ENCODE results near the gene ARFGAP3.

The ARFGAP3 gene

DNA sequence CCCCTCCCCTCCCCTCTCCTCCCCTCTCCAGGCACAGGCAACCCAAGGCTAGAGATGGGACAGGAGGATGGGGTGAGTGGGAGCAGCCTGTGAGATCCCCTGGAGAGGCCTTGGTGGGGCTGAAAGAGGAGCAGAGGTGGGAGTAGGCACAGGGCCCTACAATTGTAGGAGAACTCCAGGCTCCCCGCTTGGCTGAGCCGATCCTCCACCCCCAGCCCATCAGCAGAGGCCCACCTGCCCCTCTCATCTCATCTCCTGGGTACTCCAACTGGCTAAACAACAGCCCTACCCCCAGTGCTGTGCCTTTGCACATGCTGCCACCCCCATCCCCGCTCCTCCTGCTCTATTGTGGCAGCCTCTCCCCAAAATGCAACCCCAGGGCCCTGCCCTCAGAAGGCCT is 84.4 kb downstream of the ARFGAP3 start:
- TF ChIP-seq, protein P1, sequence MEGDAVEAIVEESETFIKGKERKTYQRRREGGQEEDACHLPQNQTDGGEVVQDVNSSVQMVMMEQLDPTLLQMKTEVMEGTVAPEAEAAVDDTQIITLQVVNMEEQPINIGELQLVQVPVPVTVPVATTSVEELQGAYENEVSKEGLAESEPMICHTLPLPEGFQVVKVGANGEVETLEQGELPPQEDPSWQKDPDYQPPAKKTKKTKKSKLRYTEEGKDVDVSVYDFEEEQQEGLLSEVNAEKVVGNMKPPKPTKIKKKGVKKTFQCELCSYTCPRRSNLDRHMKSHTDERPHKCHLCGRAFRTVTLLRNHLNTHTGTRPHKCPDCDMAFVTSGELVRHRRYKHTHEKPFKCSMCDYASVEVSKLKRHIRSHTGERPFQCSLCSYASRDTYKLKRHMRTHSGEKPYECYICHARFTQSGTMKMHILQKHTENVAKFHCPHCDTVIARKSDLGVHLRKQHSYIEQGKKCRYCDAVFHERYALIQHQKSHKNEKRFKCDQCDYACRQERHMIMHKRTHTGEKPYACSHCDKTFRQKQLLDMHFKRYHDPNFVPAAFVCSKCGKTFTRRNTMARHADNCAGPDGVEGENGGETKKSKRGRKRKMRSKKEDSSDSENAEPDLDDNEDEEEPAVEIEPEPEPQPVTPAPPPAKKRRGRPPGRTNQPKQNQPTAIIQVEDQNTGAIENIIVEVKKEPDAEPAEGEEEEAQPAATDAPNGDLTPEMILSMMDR (IDR thresholded peaks at IDR 0.05; ENCODE audit: low read depth, low read length) = no peak
- no peak overlapping the region for H3K4me3 ChIP-seq (replicated peaks in 1 of 2; ENCODE audit: low read depth in 2 of 2, low read length in 2 of 2)
- no peak for DNase-seq (ENCODE audit: low read depth in 2 of 2)

DNA sequence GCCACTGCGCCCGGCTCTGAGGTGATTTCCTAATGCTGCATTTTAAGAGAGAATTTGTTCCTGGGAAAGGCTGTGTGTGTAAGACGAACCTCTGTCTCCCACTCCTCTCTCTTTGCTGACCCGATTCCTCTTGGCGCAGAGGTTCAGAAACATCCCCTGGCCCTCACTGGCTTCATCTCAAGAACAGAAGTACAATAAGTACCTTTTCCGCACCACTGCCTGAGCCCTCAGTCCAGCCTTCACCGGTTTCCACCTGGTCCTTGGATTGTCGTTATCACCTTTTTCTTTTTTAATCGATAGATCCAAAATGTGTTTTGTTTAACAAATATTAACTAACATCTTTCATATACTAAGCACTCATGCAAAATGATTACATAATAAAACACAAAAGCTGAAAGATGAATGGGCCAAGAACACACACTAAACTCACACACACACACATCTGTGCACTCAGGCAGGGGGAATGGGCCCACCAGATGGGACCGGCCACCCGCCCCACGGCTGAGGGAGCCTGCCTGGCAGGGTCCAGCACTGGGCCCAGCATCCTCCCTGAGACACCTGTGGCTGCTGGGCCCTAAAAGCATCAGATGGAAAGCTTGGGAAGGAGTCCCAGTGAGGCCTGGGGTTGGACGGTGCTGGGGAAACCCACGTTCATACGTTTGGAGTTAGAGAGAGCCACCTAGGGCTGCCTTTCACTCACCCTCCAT is 86.0 kb downstream of the ARFGAP3 start:
- TF ChIP-seq, protein P1 (IDR thresholded peaks at IDR 0.05; ENCODE audit: low read depth, low read length) = no peak

DNA sequence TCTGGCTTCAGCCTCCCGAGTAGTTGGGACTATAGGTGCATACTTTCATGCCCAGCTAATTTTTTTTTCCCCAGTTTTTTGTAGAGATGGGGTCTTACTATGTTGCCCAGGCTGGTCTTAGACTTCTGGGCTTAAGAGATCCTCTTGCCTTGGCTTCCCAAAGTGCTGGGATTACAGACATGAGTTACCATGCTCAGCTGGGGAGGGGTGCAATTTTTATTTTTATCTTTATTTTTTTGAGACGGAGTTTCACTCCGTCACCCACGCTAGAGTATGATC is 86.7 kb downstream of the ARFGAP3 start:
- no peak for DNase-seq (ENCODE audit: low read depth in 2 of 2)
- H3K4me3 ChIP-seq (replicated peaks in 1 of 2; ENCODE audit: low read depth in 2 of 2, low read length in 2 of 2) = no peak overlapping the region
- TF ChIP-seq, protein P1 (IDR thresholded peaks at IDR 0.05; ENCODE audit: low read depth, low read length) = no peak

More for the DNA sequence above, 86.0 kb downstream of the ARFGAP3 start:
- H3K4me3 ChIP-seq (replicated peaks in 1 of 2; ENCODE audit: low read depth in 2 of 2, low read length in 2 of 2) = no peak overlapping the region
- DNase-seq (ENCODE audit: low read depth in 2 of 2) = no peak

DNA sequence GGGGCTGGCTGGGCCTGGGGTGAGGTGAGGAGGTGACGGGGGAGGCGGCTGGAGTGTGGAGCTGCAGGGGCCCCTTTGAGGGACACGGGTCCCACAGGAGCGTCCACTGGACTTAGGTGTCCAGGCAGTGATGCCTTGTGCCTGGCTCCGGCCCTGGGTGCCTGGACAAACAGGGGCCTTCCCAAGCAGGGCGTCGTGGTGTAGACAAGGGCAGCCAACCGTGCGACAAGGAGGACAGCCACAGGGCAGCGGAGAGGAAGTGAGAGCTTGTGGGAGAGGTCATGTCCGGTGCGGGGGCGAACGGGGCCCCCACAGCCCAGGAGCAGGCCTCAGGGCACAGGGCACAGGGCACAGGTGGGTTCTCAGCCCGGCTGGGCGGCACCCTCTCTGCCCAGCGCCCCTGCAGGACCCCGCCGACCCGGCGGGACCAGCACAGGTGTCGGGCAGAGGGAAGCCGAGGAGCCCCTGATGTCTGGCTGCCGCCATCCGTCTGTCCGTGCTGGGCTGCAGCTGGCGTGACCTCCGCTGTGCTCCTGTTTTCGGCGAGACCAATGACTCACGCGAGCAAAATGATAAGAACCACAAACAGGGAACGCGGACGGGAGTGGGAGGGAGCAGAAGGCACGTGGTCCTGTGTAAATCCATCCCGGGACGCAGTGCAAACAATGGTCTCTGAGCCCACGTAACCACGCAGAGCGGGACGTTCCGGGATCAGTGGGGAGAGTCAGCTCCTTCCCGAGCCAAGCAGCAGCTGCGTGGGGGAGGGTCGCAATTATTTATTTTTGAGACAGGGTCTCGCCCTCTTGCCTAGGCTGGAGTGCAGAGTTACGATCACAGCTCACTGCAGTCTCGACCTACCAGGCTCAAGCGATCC is 87.3 kb downstream of the ARFGAP3 start:
- peak; percentile 87 to 88 for DNase-seq (ENCODE audit: low read depth in 2 of 2)
- H3K4me3 ChIP-seq (replicated peaks in 1 of 2; ENCODE audit: low read depth in 2 of 2, low read length in 2 of 2) = no peak overlapping the region
- TF ChIP-seq, protein P1 (IDR thresholded peaks at IDR 0.05; ENCODE audit: low read depth, low read length) = no peak

DNA sequence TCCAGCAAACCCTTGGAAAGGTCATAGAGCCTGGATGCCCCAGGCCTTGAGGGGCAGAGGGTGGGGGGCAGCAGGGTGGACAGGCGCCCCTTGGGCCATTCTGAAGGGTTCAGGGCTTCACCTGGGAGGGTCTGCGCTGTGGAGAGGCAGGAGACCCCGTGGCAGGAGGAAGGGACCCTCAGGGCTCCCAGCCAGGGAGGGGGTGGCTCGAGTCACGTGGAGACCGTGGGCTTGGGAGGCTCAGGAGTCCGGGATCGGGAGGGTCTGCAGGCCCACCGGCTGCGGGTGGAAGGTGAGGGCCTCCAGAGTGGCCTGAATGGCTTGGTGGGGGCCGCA is 87.9 kb downstream of the ARFGAP3 start:
- no peak for DNase-seq (ENCODE audit: low read depth in 2 of 2)
- no peak overlapping the region for H3K4me3 ChIP-seq (replicated peaks in 1 of 2; ENCODE audit: low read depth in 2 of 2, low read length in 2 of 2)
- TF ChIP-seq, protein P1 (IDR thresholded peaks at IDR 0.05; ENCODE audit: low read depth, low read length) = no peak

DNA sequence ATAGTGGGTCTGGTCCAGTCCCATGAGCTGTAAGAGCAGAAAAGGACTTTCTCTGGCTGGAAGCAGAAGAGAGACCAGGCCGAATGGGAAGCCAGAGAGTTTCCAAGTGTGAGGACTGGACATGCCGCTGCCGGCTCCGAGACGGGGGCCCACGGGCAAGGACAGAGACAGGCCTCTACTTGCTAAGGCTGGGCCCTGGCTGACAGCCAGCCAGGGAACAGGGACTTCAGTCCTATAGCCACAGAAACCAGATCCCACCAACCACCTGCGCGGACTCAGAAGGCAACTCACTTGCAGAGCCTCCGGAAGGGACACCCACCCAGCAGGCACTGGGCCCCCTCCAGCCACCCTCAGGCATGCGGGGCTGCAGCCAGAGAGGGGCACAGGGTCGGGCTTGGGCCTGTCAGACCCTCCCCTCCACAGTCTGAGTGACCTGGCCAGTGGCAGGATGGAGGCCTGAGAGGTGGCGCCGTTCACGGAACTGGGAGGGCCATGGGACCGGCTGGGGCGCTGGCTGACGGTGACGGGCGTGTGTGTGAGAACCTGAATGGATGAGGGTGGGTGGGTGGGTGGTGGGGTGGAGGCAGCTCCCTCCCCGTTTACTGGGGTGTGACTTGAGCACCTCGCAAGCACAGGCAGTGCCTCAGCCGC is 88.6 kb downstream of the ARFGAP3 start:
- no peak overlapping the region for H3K4me3 ChIP-seq (replicated peaks in 1 of 2; ENCODE audit: low read depth in 2 of 2, low read length in 2 of 2)
- TF ChIP-seq, protein P1 (IDR thresholded peaks at IDR 0.05; ENCODE audit: low read depth, low read length) = no peak
- DNase-seq (ENCODE audit: low read depth in 2 of 2) = no peak
